Daoy (cell line): ENCODE measurements around the gene HSF2BP. TPM values are rescaled to one million over a fixed set of nuclear protein-coding genes. Genes with fewer than 3 reads are reported as not detected.
"Not testable (repeated sequence)": the region's sequence is repeated elsewhere in the genome, so short reads cannot be mapped to it uniquely, and the experiment has no call there.

Experiments used
- DNase-seq: peaks from one replicate; pipeline ENCODE4 v3.0.0-alpha.2; 2015; ENCODE audit warnings: low read depth
- total RNA-seq: library from RNA; depleted of rRNA; stranded (reverse); fragments of >200 nt; shearing (Covaris generic); gene quantifications from 2 replicates; pipeline ENCODE4 v1.2.3, GENCODE V29; 2014

HSF2BP gene
- total RNA-seq, 1 experiment from 2014 or later: 2.7 TPM

- DNase-seq: not testable (repeated sequence)
Observed at GRCh38 chr21:43651926-43652325, 7.4 kb downstream of the HSF2BP start.

- DNase-seq: no peak
Observed at GRCh38 chr21:43648171-43648570, 11.1 kb downstream of the HSF2BP start.

GRCh38 chr21:43646550-43647260 lies 12.6 kb downstream of the HSF2BP start:
- peak; percentile 96 for DNase-seq

GRCh38 chr21:43645976-43646375 lies 13.3 kb downstream of the HSF2BP start:
- no peak for DNase-seq

GRCh38 chr21:43645136-43645891 lies 14.0 kb downstream of the HSF2BP start:
- peak; percentile 78 for DNase-seq

GRCh38 chr21:43644609-43645008 lies 14.7 kb downstream of the HSF2BP start:
- peak; percentile 81 for DNase-seq

GRCh38 chr21:43644071-43644470 lies 15.2 kb downstream of the HSF2BP start:
- no peak for DNase-seq

GRCh38 chr21:43643193-43643592 lies 16.1 kb downstream of the HSF2BP start:
- no peak for DNase-seq

GRCh38 chr21:43640400-43640799 lies 18.9 kb downstream of the HSF2BP start:
- no peak for DNase-seq

- DNase-seq: no peak
Observed at GRCh38 chr21:43639470-43640353, 19.6 kb downstream of the HSF2BP start.

GRCh38 chr21:43637530-43638158 lies 21.6 kb downstream of the HSF2BP start:
- DNase-seq: no peak

GRCh38 chr21:43635436-43635835 lies 23.9 kb downstream of the HSF2BP start:
- DNase-seq: no peak

- DNase-seq: no peak
Observed at GRCh38 chr21:43634618-43635017, 24.7 kb downstream of the HSF2BP start.

GRCh38 chr21:43632373-43632905 lies 26.8 kb downstream of the HSF2BP start:
- no peak for DNase-seq

GRCh38 chr21:43631411-43632107 lies 27.7 kb downstream of the HSF2BP start:
- no peak for DNase-seq

GRCh38 chr21:43627527-43627926 lies 31.8 kb downstream of the HSF2BP start:
- DNase-seq: no peak

GRCh38 chr21:43626390-43626789 lies 32.9 kb downstream of the HSF2BP start:
- no peak for DNase-seq

- no peak for DNase-seq
Observed at GRCh38 chr21:43624339-43624738, 34.9 kb downstream of the HSF2BP start.

GRCh38 chr21:43623588-43623987 lies 35.7 kb downstream of the HSF2BP start:
- no peak for DNase-seq

- no peak for DNase-seq
Observed at GRCh38 chr21:43622796-43623195, 36.5 kb downstream of the HSF2BP start.

GRCh38 chr21:43619856-43620255 lies 39.4 kb downstream of the HSF2BP start:
- no peak for DNase-seq
